Activated CD4-positive, alpha-beta T cell treated with anti-CD3 and anti-CD28 coated beads, Interleukin-2, amount 10 ng/mL, durations not matched to agents 24 days and 14 days (primary cell): ENCODE data around the gene PLIN5. TPM values are rescaled to one million over a fixed set of nuclear protein-coding genes. Genes with fewer than 3 reads are reported as not detected.
"Not testable (repeated sequence)": the region's sequence is repeated elsewhere in the genome, so short reads cannot be mapped to it uniquely, and the experiment has no call there.

Experiments
- DNase-seq: peaks from one replicate; pipeline ENCODE4 v3.0.0; 2022
- H3K27ac Mint-ChIP-seq: one replicate; pipeline ENCODE4 v1.8.0; 2022; ENCODE audit warnings: mild to moderate bottlenecking, mixed read lengths
- H3K27me3 Mint-ChIP-seq: one replicate; pipeline ENCODE4 v1.8.0; 2022; ENCODE audit warnings: mixed read lengths
- H3K36me3 Mint-ChIP-seq: one replicate; pipeline ENCODE4 v1.8.0; 2022; ENCODE audit warnings: low read depth, mild to moderate bottlenecking, mixed read lengths
- H3K4me1 Mint-ChIP-seq: one replicate; pipeline ENCODE4 v1.8.0; 2021; ENCODE audit warnings: mixed read lengths
- H3K4me3 Mint-ChIP-seq: one replicate; pipeline ENCODE4 v1.8.0; 2022; ENCODE audit warnings: mild to moderate bottlenecking, moderate library complexity, mixed read lengths
- H3K9me3 Mint-ChIP-seq: one replicate; pipeline ENCODE4 v1.8.0; 2021; ENCODE audit warnings: mixed read lengths
- intact Hi-C: fragments of 100-400 bp; cut with micrococcal nuclease; formaldehyde crosslinking; loops from one replicate; pipeline ENCODE4 v1.15.1; 2023
- total RNA-seq: library from RNA; stranded (reverse); gene quantifications from 2 replicates; pipeline ENCODE4 v1.2.3, GENCODE V29; 2022

Gene PLIN5
- total RNA-seq, 1 donor from 2014 or later, result not detected

DNA sequence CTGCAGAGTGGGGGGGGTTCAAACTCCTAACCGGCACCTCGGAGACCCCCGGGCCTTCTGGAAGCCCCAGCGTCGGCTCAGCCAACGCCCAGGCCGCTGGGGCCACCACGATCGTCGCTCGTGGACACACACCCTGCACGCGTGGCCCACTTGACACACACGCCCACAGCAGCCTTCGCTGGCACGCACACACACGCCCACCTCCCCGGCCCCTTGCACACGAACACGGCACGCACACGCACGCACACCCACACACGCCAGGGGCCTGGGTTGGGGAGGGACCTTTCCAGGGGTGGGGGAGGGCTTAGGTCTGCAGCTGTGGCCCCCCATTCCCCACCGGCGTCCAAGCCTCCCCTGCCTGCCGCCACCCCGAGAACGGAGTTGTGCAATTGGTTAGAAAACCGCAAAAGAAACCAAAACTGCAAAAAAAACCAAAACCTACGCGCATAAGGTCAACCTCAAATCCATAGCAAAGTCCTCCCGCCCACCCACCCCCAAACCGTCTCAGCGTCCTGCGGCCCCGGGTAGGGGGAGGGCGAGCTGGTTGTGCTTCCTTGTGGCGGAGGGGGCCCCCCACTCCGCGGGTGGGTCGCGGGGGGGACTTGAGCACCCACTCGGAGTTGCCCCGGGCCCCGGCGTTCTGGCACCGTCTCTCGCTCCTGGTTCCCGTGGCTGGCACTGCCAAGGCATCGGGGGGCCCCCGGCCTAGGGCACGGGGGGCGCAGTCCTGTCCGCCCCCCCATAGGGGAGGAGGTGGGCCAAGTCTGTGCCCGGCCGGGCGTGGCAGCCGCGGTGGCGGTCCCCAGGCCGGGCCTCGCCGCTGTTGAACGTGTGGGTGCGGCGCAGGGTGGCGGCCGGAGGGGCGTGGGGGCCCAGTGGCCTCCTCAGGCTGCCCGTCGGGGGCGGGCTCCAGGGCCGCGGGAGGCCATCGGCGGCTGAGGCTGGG is 8.1 kb upstream of the PLIN5 start:
- Mint-ChIP-seq H3K27me3 (no peaks in the 10 kb centered on the region), H3K4me3 (no peak overlapping the region), H3K36me3 (no peaks in the 10 kb centered on the region), H3K9me3 (no peaks in the 10 kb centered on the region), H3K4me1 (peaks cover 12% of the 10 kb centered on the region), H3K27ac (no peak overlapping the region)
- DNase-seq, result no peak
- intact Hi-C loops, result no loop called here

GRCh38 chr19:4541806-4542145 is 6.8 kb upstream of the PLIN5 start:
- peaks cover 12% of the 10 kb centered on the region for H3K4me1 Mint-ChIP-seq
- H3K27me3 Mint-ChIP-seq, intact Hi-C loops, H3K27ac Mint-ChIP-seq, DNase-seq, H3K36me3 Mint-ChIP-seq, H3K9me3 Mint-ChIP-seq, H3K4me3 Mint-ChIP-seq: not testable (repeated sequence)

GRCh38 chr19:4541114-4541805 is 6.2 kb upstream of the PLIN5 start:
- Mint-ChIP-seq H3K4me1 (peaks cover 12% of the 10 kb centered on the region), H3K27me3 (no peaks in the 10 kb centered on the region), H3K9me3 (no peaks in the 10 kb centered on the region)

DNA sequence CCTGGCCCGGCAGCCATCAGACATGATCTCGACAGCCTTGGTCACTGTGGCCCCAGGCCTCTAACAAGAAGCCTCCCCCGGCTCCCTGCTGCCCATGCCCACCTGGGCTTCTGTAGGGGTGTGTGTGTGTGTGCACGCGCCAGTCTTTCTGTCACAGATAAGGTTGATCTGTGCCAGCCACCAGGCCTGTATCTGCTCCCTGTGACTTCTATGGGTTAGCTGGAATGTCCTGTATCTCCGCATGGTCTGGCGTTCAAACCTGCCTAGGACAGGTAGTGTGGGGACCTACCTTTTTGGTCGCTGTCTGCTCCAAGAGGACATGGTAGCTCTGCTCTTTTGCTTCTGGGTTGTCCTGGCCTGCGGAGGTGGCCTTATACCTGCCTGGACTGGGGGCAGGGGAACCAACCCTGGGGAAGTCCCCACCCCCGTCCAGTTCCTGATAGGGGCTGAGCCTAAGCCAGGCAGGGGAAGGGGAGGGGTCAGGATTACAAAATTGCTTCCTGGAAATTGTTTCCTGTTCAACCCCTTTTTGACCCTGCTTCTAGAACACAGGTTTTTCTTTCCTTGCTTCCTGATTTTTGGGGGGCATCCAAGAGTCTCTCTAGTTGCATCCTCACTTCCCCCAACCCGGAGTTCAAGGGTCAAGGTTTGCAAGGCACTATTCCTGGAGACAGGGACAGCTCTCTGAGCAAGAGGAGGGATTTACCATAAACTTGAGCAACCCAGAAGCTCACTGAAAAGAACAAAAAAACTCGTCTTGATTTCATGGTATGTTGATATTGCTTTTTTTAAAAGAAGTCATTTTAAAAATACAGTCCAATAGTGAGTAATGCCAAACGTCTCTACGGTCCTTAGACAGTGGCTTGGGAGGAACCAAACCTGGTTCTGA is 4.9 kb upstream of the PLIN5 start, which contains the start of gene LRG1:
LRG1 (minus strand) TSS at position 344 of the 889 bp plus-strand sequence; CDS start at position 321, 23 bp downstream.
- Mint-ChIP-seq H3K36me3 (no peaks in the 10 kb centered on the region), H3K4me3 (peak within 1 kb of the TSS; percentile 31)
- intact Hi-C loops, result no loop called here

More at GRCh38 chr19:4541114-4541805, 6.2 kb upstream of the PLIN5 start:
- Mint-ChIP-seq H3K36me3 (no peaks in the 10 kb centered on the region), H3K4me3 (no peak overlapping the region), H3K27ac (no peak overlapping the region)
- intact Hi-C loops, result no loop called here
- no peak for DNase-seq

GRCh38 chr19:4539169-4539692 is 4.2 kb upstream of the PLIN5 start:
- Mint-ChIP-seq H3K27ac (no peak overlapping the region), H3K36me3 (no peaks in the 10 kb centered on the region), H3K4me3 (no peak overlapping the region), H3K27me3 (peaks cover 5% of the 10 kb centered on the region), H3K9me3 (no peaks in the 10 kb centered on the region), H3K4me1 (peaks cover 14% of the 10 kb centered on the region)
- no peak for DNase-seq
- intact Hi-C loops, result no loop called here

More for the DNA sequence above, 4.9 kb upstream of the PLIN5 start, which contains the start of gene LRG1:
- peaks cover 14% of the 10 kb centered on the region for H3K4me1 Mint-ChIP-seq
- H3K27ac Mint-ChIP-seq, result peak within 1 kb of the TSS; percentile 32
- DNase-seq, result peak; percentile 65
- H3K27me3 Mint-ChIP-seq, result peaks cover 3% of the 10 kb centered on the region
- no peaks in the 10 kb centered on the region for H3K9me3 Mint-ChIP-seq

GRCh38 chr19:4538601-4538954 is 3.6 kb upstream of the PLIN5 start:
- H3K4me1 Mint-ChIP-seq, result peaks cover 14% of the 10 kb centered on the region
- no peaks in the 10 kb centered on the region for H3K36me3 Mint-ChIP-seq
- H3K27me3 Mint-ChIP-seq, result peaks cover 5% of the 10 kb centered on the region
- H3K9me3 Mint-ChIP-seq, result no peaks in the 10 kb centered on the region
- no peak overlapping the region for H3K27ac Mint-ChIP-seq
- no peak overlapping the region for H3K4me3 Mint-ChIP-seq
- no peak for DNase-seq
- intact Hi-C loops, result no loop called here

GRCh38 chr19:4537953-4538600 is 3.1 kb upstream of the PLIN5 start:
- Mint-ChIP-seq H3K27ac (no peak overlapping the region), H3K27me3 (peaks cover 9% of the 10 kb centered on the region), H3K4me3 (no peak overlapping the region), H3K9me3 (no peaks in the 10 kb centered on the region), H3K36me3 (no peaks in the 10 kb centered on the region), H3K4me1 (peaks cover 14% of the 10 kb centered on the region)
- no peak for DNase-seq
- intact Hi-C loops, result no loop called here

GRCh38 chr19:4536798-4537197 is 1.8 kb upstream of the PLIN5 start:
- Mint-ChIP-seq H3K4me1 (peaks cover 14% of the 10 kb centered on the region), H3K27ac (no peak overlapping the region), H3K4me3 (no peak overlapping the region), H3K27me3 (peaks cover 9% of the 10 kb centered on the region), H3K9me3 (no peaks in the 10 kb centered on the region), H3K36me3 (no peaks in the 10 kb centered on the region)
- DNase-seq, result no peak
- intact Hi-C loops, result no loop called here

GRCh38 chr19:4533835-4534424 is 1.1 kb downstream of the PLIN5 start:
- H3K9me3 Mint-ChIP-seq, result no peaks in the 10 kb centered on the region

GRCh38 chr19:4533334-4533733 is 1.7 kb downstream of the PLIN5 start:
- H3K27ac Mint-ChIP-seq, result no peak overlapping the region
- no peak overlapping the region for H3K4me3 Mint-ChIP-seq
- H3K27me3 Mint-ChIP-seq, result peaks cover 9% of the 10 kb centered on the region
- H3K4me1 Mint-ChIP-seq, result peaks cover 2% of the 10 kb centered on the region
- no peaks in the 10 kb centered on the region for H3K36me3 Mint-ChIP-seq
- no peak for DNase-seq
- intact Hi-C loops, result no loop called here
- H3K9me3 Mint-ChIP-seq, result no peaks in the 10 kb centered on the region

More at GRCh38 chr19:4533835-4534424, 1.1 kb downstream of the PLIN5 start:
- Mint-ChIP-seq H3K27ac (no peak overlapping the region), H3K36me3 (no peaks in the 10 kb centered on the region), H3K4me3 (no peak overlapping the region), H3K4me1 (peaks cover 3% of the 10 kb centered on the region), H3K27me3 (peaks cover 9% of the 10 kb centered on the region)
- DNase-seq, result no peak
- intact Hi-C loops, result no loop called here

GRCh38 chr19:4531562-4532165 is 3.4 kb downstream of the PLIN5 start:
- no peaks in the 10 kb centered on the region for H3K9me3 Mint-ChIP-seq
- H3K27ac Mint-ChIP-seq, result no peak overlapping the region
- no peak for DNase-seq
- peaks cover 2% of the 10 kb centered on the region for H3K4me1 Mint-ChIP-seq
- no peaks in the 10 kb centered on the region for H3K36me3 Mint-ChIP-seq
- peaks cover 9% of the 10 kb centered on the region for H3K27me3 Mint-ChIP-seq
- no peak overlapping the region for H3K4me3 Mint-ChIP-seq
- intact Hi-C loops, result no loop called here

DNA sequence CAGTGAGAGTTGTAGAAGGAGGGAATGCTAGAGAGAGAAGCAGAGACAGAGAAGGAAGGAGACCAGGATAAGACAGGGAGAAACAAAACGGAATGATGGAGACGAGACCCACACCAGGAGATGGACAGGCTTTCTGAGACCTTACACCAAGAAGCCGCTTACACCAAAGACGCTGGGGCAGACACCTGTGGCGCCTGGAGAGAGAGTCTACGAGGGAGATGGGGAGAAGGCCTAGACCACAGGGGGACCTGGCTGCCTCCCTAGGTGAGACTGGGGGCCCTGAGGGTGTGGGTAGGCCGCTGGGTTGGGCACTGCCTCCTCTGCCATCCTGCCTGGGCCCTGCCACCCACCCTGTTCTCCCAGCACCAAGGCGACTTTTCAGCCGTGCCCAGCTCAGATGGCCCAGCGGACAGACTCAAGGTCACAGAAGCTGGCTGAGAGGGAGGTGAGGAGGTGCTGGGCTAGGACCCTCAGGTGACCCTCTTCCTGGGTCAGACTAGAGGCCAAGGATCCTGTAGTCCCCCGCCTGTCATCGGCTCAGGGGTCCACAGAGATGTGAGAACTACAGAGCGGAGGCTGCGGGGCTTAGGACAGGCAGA is 5.0 kb downstream of the PLIN5 start:
- no peak overlapping the region for H3K27ac Mint-ChIP-seq
- DNase-seq, result no peak
- H3K4me1 Mint-ChIP-seq, result no peaks in the 10 kb centered on the region
- no peak overlapping the region for H3K4me3 Mint-ChIP-seq
- H3K27me3 Mint-ChIP-seq, result peaks cover 6% of the 10 kb centered on the region
- intact Hi-C loops, result no loop called here
- H3K36me3 Mint-ChIP-seq, result no peaks in the 10 kb centered on the region
- no peaks in the 10 kb centered on the region for H3K9me3 Mint-ChIP-seq
